ENCODE results near the gene RUNX2. TPM values are rescaled to one million over a fixed set of nuclear protein-coding genes. Genes with fewer than 3 reads are reported as not detected.
"Not testable (repeated sequence)": the region's sequence is repeated elsewhere in the genome, so short reads cannot be mapped to it uniquely, and the experiment has no call there.

RUNX2 gene
- total and polyA plus RNA-seq, 2 experiments from 2014 or later, result 4.4 to 5.2 TPM

- peak overlapping the region; percentile 69 for H3K4me3 ChIP-seq
- no peak for TF ChIP-seq EZH2phosphoT487 (IDR thresholded peaks at IDR 0.05; ENCODE audit: insufficient read depth, low read depth)
- no peak for TF ChIP-seq EZH2 (IDR thresholded peaks at IDR 0.05; ENCODE audit: insufficient read depth, poor library complexity, severe bottlenecking)
- peak overlapping the region; percentile 82 for H2AFZ ChIP-seq
- peak overlapping the region; percentile 53 for H3K27ac ChIP-seq
- H3F3A ChIP-seq (ENCODE audit: insufficient read depth), result peaks cover 32% of the 10 kb centered on the region
- peak overlapping the region; percentile 68 for H3K9ac ChIP-seq
- 3% methylated on average over 14 of the region's 14 CpGs for WGBS, 2 experiments (ENCODE audit: low coverage in 1 of 2, low lambda C conversion rate in 2 of 2, missing lambda C conversion rate in 2 of 2)
- in situ Hi-C loops (cut with MboI), result no loop called here
- H3K4me1 ChIP-seq (ENCODE audit: insufficient read depth), result peaks cover 21% of the 10 kb centered on the region
- no peaks in the 10 kb centered on the region for H3K27me3 ChIP-seq (replicated peaks; ENCODE audit: insufficient read depth)
- peak overlapping the region; percentile 92 for H3K4me2 ChIP-seq (ENCODE audit: unreplicated experiment)
- H3K36me3 ChIP-seq (ENCODE audit: low read depth), result no peaks in the 10 kb centered on the region
- DNase-seq, result peak; percentile 60
- H3K9me2 ChIP-seq (ENCODE audit: insufficient read depth), result no peaks in the 10 kb centered on the region
- no peaks in the 10 kb centered on the region for H4K20me1 ChIP-seq (ENCODE audit: insufficient read depth)
- no peaks in the 10 kb centered on the region for H3K9me3 ChIP-seq (ENCODE audit: low read depth)
- H3K79me2 ChIP-seq (ENCODE audit: insufficient read depth), result no peaks in the 10 kb centered on the region
Observed at GRCh38 chr6:45555981-45556771, 228.0 kb downstream of the RUNX2 start.

GRCh38 chr6:45556828-45557227 lies 228.7 kb downstream of the RUNX2 start:
- peak overlapping the region; percentile 53 for H3K27ac ChIP-seq
- H3K4me1 ChIP-seq (ENCODE audit: insufficient read depth), result peaks cover 21% of the 10 kb centered on the region
- peak overlapping the region; percentile 82 for H2AFZ ChIP-seq
- H3K36me3 ChIP-seq (ENCODE audit: low read depth), result no peaks in the 10 kb centered on the region
- in situ Hi-C loops (cut with MboI), result no loop called here
- H3K27me3 ChIP-seq (replicated peaks; ENCODE audit: insufficient read depth), result no peaks in the 10 kb centered on the region
- no peaks in the 10 kb centered on the region for H3K79me2 ChIP-seq (ENCODE audit: insufficient read depth)
- H3F3A ChIP-seq (ENCODE audit: insufficient read depth), result peaks cover 32% of the 10 kb centered on the region
- 89 to 90% methylated on average over 5 of the region's 5 CpGs for WGBS, 2 experiments (ENCODE audit: low coverage in 1 of 2, low lambda C conversion rate in 2 of 2, missing lambda C conversion rate in 2 of 2)
- TF ChIP-seq EZH2 (IDR thresholded peaks at IDR 0.05; ENCODE audit: insufficient read depth, poor library complexity, severe bottlenecking), result no peak
- no peak for TF ChIP-seq EZH2phosphoT487 (IDR thresholded peaks at IDR 0.05; ENCODE audit: insufficient read depth, low read depth)
- H4K20me1 ChIP-seq (ENCODE audit: insufficient read depth), result no peaks in the 10 kb centered on the region
- no peaks in the 10 kb centered on the region for H3K9me3 ChIP-seq (ENCODE audit: low read depth)
- no peak for DNase-seq
- H3K4me2 ChIP-seq (ENCODE audit: unreplicated experiment), result peak overlapping the region; percentile 92
- no peaks in the 10 kb centered on the region for H3K9me2 ChIP-seq (ENCODE audit: insufficient read depth)
- peak overlapping the region; percentile 68 for H3K9ac ChIP-seq
- H3K4me3 ChIP-seq, result peak overlapping the region; percentile 69

- no peak overlapping the region for H3K4me3 ChIP-seq
- no peaks in the 10 kb centered on the region for H4K20me1 ChIP-seq (ENCODE audit: insufficient read depth)
- no peaks in the 10 kb centered on the region for H3K27me3 ChIP-seq (replicated peaks; ENCODE audit: insufficient read depth)
- 96% methylated on average over 2 of the region's 2 CpGs for WGBS, 2 experiments (ENCODE audit: low coverage in 1 of 2, low lambda C conversion rate in 2 of 2, missing lambda C conversion rate in 2 of 2)
- no peaks in the 10 kb centered on the region for H3K79me2 ChIP-seq (ENCODE audit: insufficient read depth)
- H3K9me3 ChIP-seq (ENCODE audit: low read depth), result no peaks in the 10 kb centered on the region
- no peaks in the 10 kb centered on the region for H3K36me3 ChIP-seq (ENCODE audit: low read depth)
- TF ChIP-seq EZH2phosphoT487 (IDR thresholded peaks at IDR 0.05; ENCODE audit: insufficient read depth, low read depth), result no peak
- no peak for TF ChIP-seq EZH2 (IDR thresholded peaks at IDR 0.05; ENCODE audit: insufficient read depth, poor library complexity, severe bottlenecking)
- DNase-seq, result no peak
- no peak overlapping the region for H2AFZ ChIP-seq
- no peak overlapping the region for H3K9ac ChIP-seq
- in situ Hi-C loops (cut with MboI), result no loop called here
- no peak overlapping the region for H3K27ac ChIP-seq
- H3K9me2 ChIP-seq (ENCODE audit: insufficient read depth), result no peaks in the 10 kb centered on the region
- H3F3A ChIP-seq (ENCODE audit: insufficient read depth), result peaks cover 32% of the 10 kb centered on the region
- peaks cover 21% of the 10 kb centered on the region for H3K4me1 ChIP-seq (ENCODE audit: insufficient read depth)
- H3K4me2 ChIP-seq (ENCODE audit: unreplicated experiment), result no peak overlapping the region
Observed at GRCh38 chr6:45557454-45557853, 229.3 kb downstream of the RUNX2 start.

GRCh38 chr6:45558858-45559257 lies 230.7 kb downstream of the RUNX2 start:
- Histone ChIP-seq H2AFZ (no peak overlapping the region), H3K9me2 (ENCODE audit: insufficient read depth) (no peaks in the 10 kb centered on the region), H4K20me1 (ENCODE audit: insufficient read depth) (no peaks in the 10 kb centered on the region), H3K4me1 (ENCODE audit: insufficient read depth) (peaks cover 21% of the 10 kb centered on the region), H3F3A (ENCODE audit: insufficient read depth) (peaks cover 32% of the 10 kb centered on the region), H3K4me2 (ENCODE audit: unreplicated experiment) (no peak overlapping the region), H3K9ac (no peak overlapping the region), H3K79me2 (ENCODE audit: insufficient read depth) (no peaks in the 10 kb centered on the region), H3K36me3 (ENCODE audit: low read depth) (no peaks in the 10 kb centered on the region), H3K4me3 (no peak overlapping the region), H3K27ac (no peak overlapping the region), H3K27me3 (replicated peaks; ENCODE audit: insufficient read depth) (no peaks in the 10 kb centered on the region), H3K9me3 (ENCODE audit: low read depth) (no peaks in the 10 kb centered on the region)
- TF ChIP-seq EZH2 (IDR thresholded peaks at IDR 0.05; ENCODE audit: insufficient read depth, poor library complexity, severe bottlenecking), result no peak
- TF ChIP-seq EZH2phosphoT487 (IDR thresholded peaks at IDR 0.05; ENCODE audit: insufficient read depth, low read depth), result no peak
- DNase-seq, result no peak
- in situ Hi-C loops (cut with MboI), result no loop called here

- H3K4me1 ChIP-seq (ENCODE audit: insufficient read depth), result peaks cover 14% of the 10 kb centered on the region
- H3K4me3 ChIP-seq; H3K9me3 ChIP-seq (ENCODE audit: low read depth); H3K9me2 ChIP-seq (ENCODE audit: insufficient read depth); H3K27me3 ChIP-seq (replicated peaks; ENCODE audit: insufficient read depth); H3K4me2 ChIP-seq (ENCODE audit: unreplicated experiment); DNase-seq; H3K36me3 ChIP-seq (ENCODE audit: low read depth); in situ Hi-C loops (cut with MboI); H3K9ac ChIP-seq; H3K79me2 ChIP-seq (ENCODE audit: insufficient read depth); H3K27ac ChIP-seq; H4K20me1 ChIP-seq (ENCODE audit: insufficient read depth); H2AFZ ChIP-seq: not testable (repeated sequence)
- H3F3A ChIP-seq (ENCODE audit: insufficient read depth), result peaks cover 20% of the 10 kb centered on the region
- WGBS, 2 experiments (ENCODE audit: low coverage in 1 of 2, low lambda C conversion rate in 2 of 2, missing lambda C conversion rate in 2 of 2), result 76 to 79% methylated on average over 3 of the region's 3 CpGs
Observed at GRCh38 chr6:45560321-45560820, 232.2 kb downstream of the RUNX2 start.
